Testis (tissue), 2 donors: Measurements from ENCODE around the gene ETV7.

Experiments used
- POLR2A ChIP-seq: fragments of 450-650 bp; IDR thresholded peaks from one replicate; pipeline ENCODE4 v1.6.1; 2017; ENCODE audit warnings: antibody characterized with exemption, mild to moderate bottlenecking, moderate library complexity
- TF ChIP-seq, protein P1 (sequence below), 3 experiments: fragments of 450-650 bp in 2 of 3; fragments of 200-600 bp in 1 of 3; sonication (generic) in 1 of 3; IDR thresholded peaks; one replicate each; pipeline ENCODE4 v1.5.1; 2016 to 2019; ENCODE audit warnings: antibody characterized with exemption in 3 of 3, mild to moderate bottlenecking in 2 of 3, moderate library complexity in 1 of 3

DNA sequence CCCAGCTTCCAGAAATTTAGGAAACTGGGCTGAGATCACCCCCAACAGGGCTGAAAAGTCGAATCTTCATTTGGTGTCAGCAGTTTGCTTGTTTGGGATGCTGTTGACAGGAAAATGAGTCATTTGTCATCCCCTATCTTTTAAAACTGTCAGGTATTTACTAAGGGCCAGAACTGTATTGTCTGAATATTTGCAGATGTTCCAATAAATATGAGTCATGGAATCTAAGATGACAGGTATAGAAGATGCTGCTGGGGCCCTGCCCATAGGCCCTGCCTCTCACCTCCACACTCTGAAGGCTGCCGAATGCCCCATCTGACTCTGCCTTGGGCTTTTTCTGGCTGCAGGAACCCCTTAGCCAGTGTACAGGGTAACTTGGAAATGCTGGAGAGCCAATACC, 3.9 kb downstream of the ETV7 start:
- TF ChIP-seq, protein P1, sequence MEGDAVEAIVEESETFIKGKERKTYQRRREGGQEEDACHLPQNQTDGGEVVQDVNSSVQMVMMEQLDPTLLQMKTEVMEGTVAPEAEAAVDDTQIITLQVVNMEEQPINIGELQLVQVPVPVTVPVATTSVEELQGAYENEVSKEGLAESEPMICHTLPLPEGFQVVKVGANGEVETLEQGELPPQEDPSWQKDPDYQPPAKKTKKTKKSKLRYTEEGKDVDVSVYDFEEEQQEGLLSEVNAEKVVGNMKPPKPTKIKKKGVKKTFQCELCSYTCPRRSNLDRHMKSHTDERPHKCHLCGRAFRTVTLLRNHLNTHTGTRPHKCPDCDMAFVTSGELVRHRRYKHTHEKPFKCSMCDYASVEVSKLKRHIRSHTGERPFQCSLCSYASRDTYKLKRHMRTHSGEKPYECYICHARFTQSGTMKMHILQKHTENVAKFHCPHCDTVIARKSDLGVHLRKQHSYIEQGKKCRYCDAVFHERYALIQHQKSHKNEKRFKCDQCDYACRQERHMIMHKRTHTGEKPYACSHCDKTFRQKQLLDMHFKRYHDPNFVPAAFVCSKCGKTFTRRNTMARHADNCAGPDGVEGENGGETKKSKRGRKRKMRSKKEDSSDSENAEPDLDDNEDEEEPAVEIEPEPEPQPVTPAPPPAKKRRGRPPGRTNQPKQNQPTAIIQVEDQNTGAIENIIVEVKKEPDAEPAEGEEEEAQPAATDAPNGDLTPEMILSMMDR (IDR thresholded peaks at IDR 0.05) = no peak
- no peak for TF ChIP-seq POLR2A
